Fibroblast of skin of abdomen (primary cell): Measurements from ENCODE around the gene MRE11.
A peak's percentile ranks its signal among the peaks of the same experiment; 100 is the strongest.

ENCODE experiments used
- DNase-seq: peaks from one replicate; pipeline ENCODE4 v3.0.0-alpha.2; 2013

MRE11 gene

DNA sequence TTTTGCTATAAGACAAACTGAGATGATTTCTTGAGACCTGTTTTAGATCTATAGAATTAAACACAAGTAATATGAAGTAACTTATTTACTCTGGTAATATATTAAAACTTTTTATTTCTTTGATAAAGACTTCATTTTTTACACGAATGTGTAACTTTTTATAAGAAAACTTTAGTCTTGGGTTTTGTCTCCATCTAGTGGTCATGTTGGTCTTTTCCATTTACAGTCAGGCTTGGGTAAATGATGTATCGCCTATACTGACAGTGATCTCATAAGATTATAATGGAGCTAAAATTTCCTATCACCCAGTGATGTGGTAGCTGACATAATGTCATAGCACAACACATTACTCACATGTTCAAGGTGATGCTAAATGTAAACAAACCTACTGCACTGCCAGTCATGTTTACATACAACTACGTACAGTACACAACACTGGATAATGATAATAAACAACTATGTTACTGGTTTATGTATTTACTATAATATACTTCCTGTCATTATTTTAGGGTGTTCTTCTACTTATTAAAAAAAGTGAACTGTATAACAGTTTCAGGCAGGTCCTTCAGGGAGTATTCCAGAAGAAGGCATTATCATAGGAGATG, 11.1 kb upstream of the MRE11 start:
- DNase-seq, result peak; percentile 62

DNA sequence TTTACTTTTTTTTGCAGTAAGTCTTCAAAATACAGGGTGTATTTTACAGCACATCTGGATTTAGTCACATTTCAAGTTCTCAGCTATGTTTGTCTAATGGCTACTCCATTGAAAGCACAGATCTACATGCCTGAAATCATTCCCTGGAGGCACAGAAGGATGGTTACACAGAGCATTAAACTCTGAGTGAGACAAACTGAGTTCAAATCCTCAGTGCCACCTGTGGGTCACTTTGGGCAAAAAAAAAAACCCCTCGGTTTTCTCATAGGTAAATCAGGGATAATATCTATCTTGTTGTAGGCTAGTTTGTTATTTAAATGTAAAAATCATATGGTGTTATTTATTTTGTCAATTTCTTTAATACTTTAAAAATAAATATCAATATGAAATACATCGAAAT, 7.9 kb upstream of the MRE11 start:
- DNase-seq, result no peak

DNA sequence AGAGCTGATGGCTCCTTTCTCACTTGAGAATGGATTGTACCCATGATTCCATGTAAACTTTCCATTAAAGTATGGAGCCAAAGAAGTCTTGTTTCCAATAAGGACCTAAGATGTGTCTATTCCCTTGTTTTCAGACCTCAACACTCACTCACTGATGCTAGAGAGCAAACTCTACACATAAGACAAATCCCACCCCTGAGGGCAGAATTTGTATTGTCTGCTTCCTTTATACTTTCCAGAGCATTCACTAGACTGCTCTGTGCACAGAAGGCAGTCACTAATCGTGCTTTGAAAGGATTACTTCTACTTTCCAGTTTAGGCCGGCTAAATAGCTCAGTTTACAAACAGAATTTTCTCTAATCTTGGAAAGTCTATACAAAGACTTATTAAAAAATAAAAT, 6.5 kb upstream of the MRE11 start:
- no peak for DNase-seq

DNA sequence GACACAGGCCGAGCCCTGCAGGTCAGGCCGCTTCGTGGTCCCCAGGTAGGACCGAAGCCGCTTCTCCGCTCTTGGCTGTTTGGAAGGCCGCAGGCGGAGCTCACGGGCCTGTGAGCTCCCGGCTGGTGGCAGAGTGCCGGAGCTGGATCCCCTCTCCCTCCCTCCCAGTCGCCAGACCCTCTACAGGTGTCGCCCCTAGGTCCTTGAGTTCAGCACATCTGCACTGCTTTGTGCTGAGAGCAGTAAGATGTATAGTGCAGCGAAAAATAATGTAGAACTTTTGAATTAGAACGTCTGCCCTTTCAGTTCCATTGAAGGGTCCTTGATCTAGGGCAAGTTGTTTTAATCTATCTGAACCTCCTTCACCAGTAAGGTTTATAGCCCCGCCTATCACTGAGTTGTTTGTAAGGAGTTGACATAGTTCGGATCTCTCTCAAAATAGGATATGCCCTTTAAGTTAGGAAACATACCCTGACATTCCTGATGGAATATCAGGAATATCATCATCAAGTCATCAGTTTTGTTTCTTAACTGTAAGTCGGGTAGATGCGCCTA, 559 bp upstream of the MRE11 start:
- no peak for DNase-seq

DNA sequence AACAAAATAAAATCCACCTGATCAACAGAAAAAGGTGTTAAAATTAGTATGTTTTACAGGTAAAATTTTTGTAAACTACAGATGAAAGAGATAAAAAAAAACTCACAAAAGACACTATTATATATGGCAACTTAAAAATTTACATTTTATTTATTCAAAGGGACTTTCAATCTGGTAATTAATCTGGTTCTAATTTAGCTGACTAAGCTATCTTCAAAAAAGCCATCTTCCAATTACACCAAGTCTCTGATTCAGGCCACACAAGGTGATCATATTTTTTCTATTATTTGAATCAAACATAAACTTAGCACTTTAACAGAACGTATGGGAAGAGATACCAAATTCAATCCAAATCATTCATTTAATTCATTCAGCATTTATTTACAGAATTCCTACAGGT, 7.6 kb downstream of the MRE11 start:
- DNase-seq, result no peak

DNA sequence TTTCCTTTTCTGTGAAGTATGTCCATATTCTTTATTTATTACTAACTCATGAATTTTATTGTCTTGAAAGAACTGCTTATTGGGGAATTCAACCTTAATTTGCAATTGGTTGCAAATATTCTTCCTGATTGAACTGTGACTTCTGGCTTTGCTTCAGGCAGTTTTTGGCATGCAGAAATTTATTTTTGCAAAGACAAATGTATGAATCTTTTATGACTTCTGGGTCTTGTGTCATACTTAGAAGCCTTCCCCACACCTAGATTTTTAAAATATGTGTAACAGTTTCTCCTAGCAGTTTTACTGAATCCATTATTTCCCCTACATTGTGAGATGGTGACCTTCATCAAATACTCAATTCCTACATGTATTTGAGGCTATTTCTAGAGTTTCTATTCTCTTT, 12.3 kb downstream of the MRE11 start:
- DNase-seq, result no peak

DNA sequence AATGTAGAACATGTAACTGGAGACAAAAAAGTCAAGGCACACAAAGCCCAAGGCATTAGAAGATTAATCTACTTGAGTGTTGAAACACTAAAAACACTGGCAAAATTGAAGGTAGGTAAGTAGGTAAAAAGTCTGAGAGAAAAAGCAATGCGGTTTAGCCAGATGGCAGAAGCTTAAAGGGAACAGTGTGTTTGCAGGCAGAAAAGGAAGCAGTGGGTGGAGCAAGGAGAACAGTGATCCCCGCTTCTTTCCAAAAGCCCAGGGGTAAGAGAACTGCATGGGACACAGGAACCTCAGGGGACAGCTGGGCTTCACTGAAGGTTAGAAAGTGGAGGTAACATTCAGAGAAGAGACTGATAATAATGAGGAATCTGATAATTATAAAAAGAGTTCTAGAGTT, 16.0 kb downstream of the MRE11 start:
- no peak for DNase-seq

DNA sequence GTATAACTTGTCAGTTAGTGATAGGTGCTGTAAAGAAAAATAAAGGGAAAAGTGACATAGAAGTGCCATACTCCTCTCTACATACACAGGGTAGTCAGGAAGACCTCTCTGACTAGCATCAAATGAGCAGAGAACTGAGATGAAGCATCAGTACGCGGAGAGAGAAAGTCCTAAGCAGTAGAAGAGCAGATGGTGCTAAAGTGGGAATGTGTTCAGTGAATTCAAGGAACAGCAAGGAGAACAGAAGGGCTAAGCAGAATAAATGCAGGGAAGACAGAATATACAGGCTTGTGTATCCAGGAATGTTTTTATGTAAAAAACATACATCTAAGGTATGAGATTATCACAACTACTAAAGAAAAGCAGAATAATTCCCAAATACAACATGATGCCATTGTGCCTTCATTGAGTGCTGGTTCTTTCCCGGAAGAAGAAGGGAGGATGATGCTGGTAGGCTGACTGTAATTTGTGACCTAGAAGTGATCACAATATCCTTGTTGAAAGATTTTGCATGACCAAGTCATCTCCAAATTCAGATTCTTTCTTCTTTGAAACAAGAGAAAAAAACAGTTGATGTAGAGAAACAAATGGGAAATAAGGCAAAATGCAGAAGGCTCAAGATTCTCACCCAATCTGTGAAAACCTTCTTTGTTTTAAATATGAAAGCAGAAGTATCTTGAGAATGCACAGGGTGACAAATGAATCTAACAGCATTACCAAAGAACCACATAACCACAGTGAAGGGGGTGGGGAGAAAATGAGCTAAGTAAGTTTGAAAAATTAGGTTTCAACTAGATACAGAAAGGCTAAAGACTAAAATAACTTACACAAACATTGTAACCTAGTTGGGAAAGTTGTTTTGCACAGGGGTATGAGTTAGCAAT, 20.5 kb downstream of the MRE11 start:
- peak; percentile 48 for DNase-seq

DNA sequence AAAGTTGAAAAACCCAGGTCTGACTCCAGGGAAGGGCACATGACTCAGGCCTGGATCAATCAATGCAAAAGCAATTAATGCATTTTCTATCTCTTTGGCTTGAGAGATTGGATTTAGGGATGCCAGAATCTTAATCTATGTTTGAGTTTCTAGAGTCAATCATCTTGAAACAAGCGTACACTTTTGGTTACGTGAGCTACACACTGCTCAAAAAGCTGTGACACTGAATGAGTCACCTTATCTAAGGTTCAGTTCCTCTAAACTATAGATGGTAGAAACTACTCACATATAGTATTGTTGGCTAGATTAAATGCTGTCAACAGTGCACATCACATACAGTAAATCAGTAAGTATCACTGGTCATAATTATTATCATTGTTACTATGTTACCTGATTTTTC, 24.2 kb downstream of the MRE11 start:
- no peak for DNase-seq

DNA sequence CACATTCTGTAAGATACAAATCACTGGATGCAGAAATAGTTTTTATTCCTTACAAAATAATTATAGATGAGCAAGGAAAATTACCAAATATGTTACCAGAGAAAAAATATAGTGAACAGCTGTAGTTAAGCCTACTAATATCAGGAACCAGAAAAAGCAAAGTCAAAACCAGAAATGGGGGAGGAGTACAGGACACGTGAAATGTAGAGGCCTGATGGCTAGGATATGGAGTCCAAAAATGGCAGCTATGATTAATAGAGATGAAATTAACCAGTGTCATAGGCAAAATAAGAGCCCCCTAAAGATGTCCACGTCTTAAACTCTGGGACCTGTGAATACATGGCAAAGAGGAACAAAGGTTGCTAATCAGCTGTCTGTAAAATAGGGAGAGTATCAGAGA, 34.1 kb downstream of the MRE11 start:
- DNase-seq, result no peak

DNA sequence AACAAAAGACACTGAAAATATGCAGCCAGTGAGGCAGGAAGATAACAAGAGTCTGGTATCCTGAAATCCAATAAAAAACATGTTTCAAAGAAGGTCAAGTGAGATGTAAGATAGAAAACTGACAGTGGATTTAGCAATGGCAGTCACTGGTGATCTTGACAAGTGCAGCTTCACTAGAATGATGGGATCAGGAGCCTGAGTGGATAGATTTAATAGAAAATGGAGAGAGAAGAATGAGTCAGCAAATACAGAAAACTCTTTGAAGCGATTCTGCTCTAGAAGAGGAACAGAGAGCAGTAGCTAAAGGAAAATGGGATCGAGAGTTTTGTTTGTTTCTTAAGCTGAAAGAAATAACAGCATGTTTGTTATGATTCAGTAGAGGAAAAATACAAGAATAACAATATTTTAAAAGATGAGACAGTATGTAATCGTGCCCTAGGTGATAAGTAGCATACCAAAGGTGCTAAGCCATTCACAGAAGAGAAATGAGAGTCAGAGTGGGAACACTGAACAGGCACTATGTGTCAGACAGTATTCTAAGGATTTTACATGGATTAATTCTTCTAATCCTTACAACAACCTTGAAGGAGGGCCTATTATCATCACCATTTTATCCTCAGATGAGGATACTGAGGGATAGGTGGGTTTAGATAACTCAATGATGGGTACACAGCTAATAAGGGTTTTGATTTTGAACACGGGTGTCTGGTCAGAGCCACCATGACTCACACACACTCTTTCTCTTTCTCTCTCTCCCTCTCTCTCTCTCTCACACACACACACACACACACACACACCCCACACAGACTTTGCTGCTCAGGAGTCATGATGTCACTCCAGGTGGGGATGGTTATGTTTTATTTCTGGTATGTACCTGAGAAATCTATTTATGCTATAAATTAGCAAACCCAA, 36.3 kb downstream of the MRE11 start:
- no peak for DNase-seq

DNA sequence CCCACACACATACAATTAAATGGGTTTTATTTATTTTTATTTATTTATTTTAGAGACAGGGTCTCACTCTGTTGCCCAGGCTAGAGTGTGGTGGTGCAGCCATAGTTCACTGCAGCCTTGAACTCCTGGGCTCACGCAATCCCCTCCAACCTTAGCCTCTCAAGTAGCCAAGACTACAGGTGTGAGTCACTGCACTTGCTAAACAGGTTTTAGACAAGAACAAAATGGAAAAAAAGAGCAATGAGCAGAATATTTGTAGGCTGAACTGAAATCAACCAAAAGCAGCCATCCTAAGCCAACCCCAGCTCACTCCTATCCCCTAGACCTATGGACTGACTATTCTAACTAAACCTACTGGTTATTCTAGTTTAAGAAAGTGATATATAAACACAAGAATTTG, 37.8 kb downstream of the MRE11 start:
- no peak for DNase-seq

DNA sequence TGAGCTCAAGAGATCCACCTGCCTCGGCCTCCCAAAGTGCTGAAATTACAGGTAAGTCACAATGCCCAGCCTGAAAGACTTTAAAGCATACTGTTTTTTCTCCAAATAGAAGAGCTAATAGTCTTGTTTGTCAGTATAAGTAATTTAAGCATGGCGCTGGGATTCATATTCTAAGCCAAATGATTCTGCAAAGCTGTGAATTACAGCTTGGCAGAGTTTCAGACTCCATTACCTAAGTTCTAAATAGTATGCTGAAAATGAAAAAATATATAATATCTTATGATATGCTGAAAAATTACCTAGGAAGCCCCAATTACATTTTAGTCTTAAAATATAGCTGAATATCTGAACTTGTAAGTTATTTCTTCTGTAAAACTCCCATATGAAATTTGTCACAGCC, 39.3 kb downstream of the MRE11 start:
- no peak for DNase-seq

DNA sequence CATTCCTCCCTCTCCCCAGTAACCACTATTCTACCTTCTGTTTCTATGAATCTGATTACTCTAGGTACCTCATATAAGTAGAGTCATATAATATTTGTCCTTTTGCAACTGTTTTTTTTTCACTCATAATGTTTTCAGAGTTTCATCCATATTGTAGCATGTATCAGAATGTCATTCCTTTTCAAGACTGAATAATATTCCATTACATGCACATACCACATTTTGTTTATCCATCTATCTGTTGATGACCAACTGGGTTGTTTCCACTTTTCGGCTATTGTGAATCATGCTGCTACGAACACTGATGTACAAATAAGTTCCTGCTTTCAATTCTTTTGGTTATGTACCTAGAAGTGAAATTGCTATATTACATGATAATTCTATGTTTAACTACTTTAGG, 40.7 kb downstream of the MRE11 start:
- no peak for DNase-seq

DNA sequence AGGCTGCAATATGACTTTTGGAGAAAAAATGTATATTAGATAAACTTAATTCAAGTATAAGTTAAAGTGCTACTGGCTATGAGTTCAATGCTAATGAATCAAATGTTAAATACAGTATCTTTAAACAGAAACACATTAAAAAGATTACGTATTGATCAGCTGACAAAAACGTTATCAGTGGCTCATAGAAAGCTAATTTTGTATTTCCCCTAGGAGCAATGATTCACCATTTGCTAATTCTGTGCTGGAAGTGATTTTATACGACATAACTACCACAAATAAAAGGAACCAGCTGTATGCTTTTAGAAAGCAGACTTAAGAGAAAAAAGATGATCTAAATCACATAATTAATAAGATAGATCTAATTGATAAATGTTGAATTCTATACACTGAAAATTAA, 43.6 kb downstream of the MRE11 start:
- peak; percentile 23 for DNase-seq

DNA sequence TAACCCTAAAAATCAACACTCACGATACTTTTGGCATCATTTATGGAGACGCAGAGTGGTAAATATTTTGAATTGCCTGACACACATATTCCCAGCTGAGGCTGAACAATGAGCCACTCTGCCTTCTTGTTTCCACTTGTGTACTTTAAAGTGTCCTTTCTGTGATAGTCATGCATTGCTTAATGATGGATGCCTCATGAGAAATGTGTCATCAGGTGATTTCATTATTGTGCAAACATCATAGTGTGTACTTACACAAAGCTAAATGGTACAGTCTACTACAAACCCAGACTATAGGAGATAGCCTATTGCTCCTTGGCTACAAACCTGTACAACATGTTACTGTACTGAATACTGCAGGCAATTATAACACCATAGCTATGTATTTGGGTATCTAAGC, 44.2 kb downstream of the MRE11 start:
- DNase-seq, result peak; percentile 51

DNA sequence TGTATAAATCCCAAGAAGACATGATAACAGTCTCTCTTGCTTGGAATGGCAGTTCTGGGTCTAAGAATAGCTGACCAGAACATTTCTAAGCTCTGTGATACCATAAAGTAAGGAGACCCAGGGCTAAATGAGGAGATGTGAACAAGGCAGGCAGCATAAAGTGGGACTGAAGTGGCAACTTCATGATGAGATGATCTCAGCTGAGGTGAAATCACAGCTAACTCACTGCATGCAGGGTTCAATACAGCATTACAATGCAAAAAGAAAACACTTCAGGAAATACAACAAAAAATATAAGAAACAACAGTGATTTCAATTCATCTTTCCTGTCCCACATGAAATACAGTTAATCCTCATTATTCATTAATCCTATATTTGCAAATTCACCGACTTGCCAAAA, 44.6 kb downstream of the MRE11 start:
- no peak for DNase-seq

DNA sequence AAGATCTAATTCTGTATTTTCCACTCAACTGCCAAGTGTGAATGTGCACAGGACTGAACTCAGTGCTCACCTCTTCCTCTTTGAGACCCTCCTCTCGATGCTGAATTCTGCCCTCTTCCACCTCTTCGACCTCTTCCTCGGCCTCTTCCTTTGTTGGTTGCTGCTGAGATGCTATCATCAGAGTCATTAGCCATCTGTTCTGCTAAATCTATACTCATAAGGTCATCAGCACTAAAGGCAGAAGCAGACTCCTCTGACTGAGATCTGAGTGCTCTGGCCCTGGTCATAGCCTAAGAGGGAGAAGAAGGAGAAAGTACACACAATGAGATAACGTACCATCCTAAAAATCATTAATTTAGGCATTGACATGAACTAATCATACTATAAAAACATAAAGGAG, 46.5 kb downstream of the MRE11 start:
- DNase-seq, result no peak

DNA sequence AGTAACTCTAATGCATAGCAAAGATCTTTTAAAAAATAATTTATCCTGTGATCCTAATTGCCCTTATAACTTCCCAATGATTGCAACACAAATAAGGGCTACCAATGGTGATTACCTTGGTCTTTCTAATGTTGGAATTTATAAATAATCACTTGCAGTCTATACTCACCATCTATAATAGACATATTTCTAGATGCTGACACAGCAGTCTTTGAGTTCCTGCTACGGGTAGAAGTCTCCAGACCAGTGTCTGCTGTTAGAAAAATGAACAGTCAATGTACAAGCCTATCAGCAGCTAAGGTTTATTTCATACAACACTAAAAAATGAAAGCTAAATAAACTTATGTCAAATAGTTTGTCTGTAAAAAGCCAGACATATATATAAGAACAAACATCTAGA, 48.0 kb downstream of the MRE11 start:
- DNase-seq, result no peak

DNA sequence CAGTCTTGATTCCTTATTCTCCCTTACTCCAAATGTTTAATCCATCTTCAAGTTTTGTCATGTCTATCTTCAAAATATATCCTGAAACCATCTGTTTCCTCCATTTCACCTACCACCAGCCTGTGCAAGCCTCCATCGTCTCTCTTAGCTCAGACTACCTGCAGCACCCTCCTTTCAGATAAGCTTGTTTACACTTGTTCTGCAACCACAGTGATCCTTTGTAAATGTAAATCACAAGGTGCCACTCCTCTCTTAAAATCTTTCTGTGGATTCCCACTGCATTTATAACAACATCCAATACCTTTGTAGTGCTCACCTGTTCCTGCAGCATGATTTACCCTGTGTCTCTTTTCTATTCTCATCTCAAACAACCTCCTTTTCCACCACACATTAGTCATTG, 60.6 kb downstream of the MRE11 start:
- no peak for DNase-seq

DNA sequence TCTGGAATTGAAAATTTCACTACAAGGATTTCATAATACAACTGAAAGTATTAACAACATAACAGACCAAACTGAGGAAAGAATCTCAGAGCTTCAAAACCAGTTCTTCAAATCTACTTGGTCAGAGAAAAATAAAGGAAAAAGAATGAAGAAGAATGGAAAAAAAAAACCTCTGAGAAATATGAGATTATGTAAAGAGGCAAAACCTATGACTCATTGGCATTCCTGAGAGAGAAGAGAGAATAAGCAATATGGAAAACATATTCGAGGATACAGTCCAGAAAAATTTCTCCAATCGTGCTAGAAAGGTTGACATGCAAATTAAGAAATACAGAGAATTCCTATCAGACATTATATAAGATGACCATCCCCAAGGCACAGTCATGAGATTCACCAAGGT, 69.0 kb downstream of the MRE11 start:
- peak; percentile 13 for DNase-seq

DNA sequence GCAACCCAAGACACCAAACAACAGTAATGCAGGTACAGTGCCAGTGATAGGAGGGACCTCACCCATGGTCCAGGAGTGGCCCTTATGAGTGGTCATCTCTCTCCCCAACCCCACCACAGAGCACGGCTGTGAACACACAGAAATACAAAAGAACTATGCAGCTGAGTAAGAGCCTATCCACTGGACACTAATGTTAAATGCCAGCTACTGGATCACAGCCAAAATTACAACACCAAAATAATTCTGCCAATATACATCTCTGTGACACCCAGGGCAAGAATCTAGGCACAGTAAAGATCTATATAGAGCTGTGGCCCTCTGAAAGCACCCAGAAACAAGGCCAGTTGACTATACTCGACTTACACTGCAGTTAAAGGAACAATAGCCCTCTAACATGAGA, 69.6 kb downstream of the MRE11 start:
- no peak for DNase-seq

DNA sequence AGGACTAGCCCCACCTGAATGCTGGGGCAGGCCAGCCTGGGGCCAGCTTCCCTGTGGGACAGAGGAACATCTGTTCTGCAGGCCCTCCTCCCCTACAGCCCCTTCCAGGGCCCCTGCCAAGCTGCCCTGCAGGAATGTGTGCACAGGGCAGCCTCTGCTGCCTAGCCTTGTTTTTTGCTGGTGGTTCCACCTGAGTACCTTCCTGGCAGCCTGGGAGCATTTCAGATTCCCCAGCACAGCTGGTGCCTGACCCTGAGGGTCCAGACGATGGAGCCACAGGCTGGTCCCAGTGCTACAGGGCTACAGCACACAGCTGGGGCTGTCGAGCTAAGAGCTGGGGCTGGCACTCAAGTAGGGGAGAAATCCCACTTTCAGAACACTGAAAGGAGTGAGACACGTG, 70.1 kb downstream of the MRE11 start:
- no peak for DNase-seq
